Subcutaneous adipose tissue (tissue), 4 donors: ENCODE data around the gene GLRX2. TPM values are rescaled to one million over a fixed set of nuclear protein-coding genes. Genes with fewer than 3 reads are reported as not detected.

Source experiments
- CTCF ChIP-seq: fragments of 450-650 bp; IDR thresholded peaks from one replicate; pipeline ENCODE4 v1.5.1; 2016; ENCODE audit warnings: low read depth, mild to moderate bottlenecking, control low read depth, antibody characterized with exemption, moderate library complexity
- total RNA-seq, 4 donors: library from RNA; depleted of rRNA; stranded (reverse); fragments of >200 nt; gene quantifications; one replicate each; pipeline ENCODE4 v1.1.0, GENCODE V29; 2016

Gene GLRX2
- total RNA-seq, 4 donors from 2014 or later: 7.7 to 20.2 (median 8.5) TPM

GRCh38 chr1:193094112-193094511 lies 11.1 kb downstream of the GLRX2 start:
- no peak for TF ChIP-seq CTCF

GRCh38 chr1:193090865-193091264 lies 14.3 kb downstream of the GLRX2 start:
- TF ChIP-seq CTCF: no peak

GRCh38 chr1:193087893-193088292 lies 17.3 kb downstream of the GLRX2 start:
- TF ChIP-seq CTCF: no peak

- no peak for TF ChIP-seq CTCF
Measured at GRCh38 chr1:193086342-193086741, 18.9 kb downstream of the GLRX2 start.

GRCh38 chr1:193085263-193085662 lies 20.0 kb downstream of the GLRX2 start:
- TF ChIP-seq CTCF: no peak

GRCh38 chr1:193083365-193084088 lies 21.7 kb downstream of the GLRX2 start:
- TF ChIP-seq CTCF: no peak

GRCh38 chr1:193079187-193079586 lies 26.0 kb downstream of the GLRX2 start:
- no peak for TF ChIP-seq CTCF
